H1 (cell line): ENCODE data around the gene TNIK.

Experiments used
- ASH2L ChIP-seq: fragments of 200-600, 300-600 bp; sonication (generic); IDR thresholded peaks from one replicate; pipeline ENCODE4 v1.7.1; 2017; ENCODE audit warnings: low read length
- CBX8 ChIP-seq: fragments of 300-800, 300-1000 bp; sonication (generic); IDR thresholded peaks from 2 replicates; pipeline ENCODE4 v1.7.1; 2016; ENCODE audit warnings: low read depth, low read length, borderline replicate concordance
- EZH2 ChIP-seq: fragments of 200-600 bp; sonication (generic); IDR thresholded peaks from 2 replicates; pipeline ENCODE4 v1.7.1; 2012; ENCODE audit warnings: low read depth, mild to moderate bottlenecking, moderate library complexity, low read length, inconsistent platforms; ENCODE audit not compliant: severe bottlenecking
- HDAC6 ChIP-seq: IDR thresholded peaks from one replicate; pipeline ENCODE4 v1.7.1; 2012; ENCODE audit warnings: low read depth, mild to moderate bottlenecking, inconsistent platforms, low read length, moderate library complexity
- RNF2 ChIP-seq: fragments of 200-900, 300-1000 bp; sonication (generic); IDR thresholded peaks from 2 replicates; pipeline ENCODE4 v1.7.1; 2016; ENCODE audit warnings: borderline replicate concordance, low read depth, mild to moderate bottlenecking, antibody characterized with exemption, low read length; ENCODE audit not compliant: poor library complexity, severe bottlenecking; ENCODE audit errors: missing control alignments
- SP1 ChIP-seq: IDR thresholded peaks from 2 replicates; pipeline ENCODE4 v1.6.1; 2011; ENCODE audit warnings: low read depth, low read length
- TEAD4 ChIP-seq: IDR thresholded peaks from 2 replicates; pipeline ENCODE4 v1.6.1; 2012; ENCODE audit warnings: low read depth, low read length, inconsistent platforms, mixed read lengths
- TF ChIP-seq, protein P1 (sequence below), 3 experiments: IDR thresholded peaks; 1 replicate in 2 of 3; 2 replicates in 1 of 3; pipeline versions ENCODE4 v1.5.1 to v1.6.1; 2011; ENCODE audit warnings: low read length in 3 of 3, mild to moderate bottlenecking in 3 of 3, inconsistent platforms in 2 of 3, low read depth in 1 of 3, moderate library complexity in 1 of 3; ENCODE audit not compliant: insufficient read depth in 1 of 3; ENCODE audit errors: control extremely low read depth in 1 of 3
- TF ChIP-seq, protein P2 (sequence below): IDR thresholded peaks from 2 replicates; pipeline ENCODE4 v1.6.1; 2012; ENCODE audit warnings: inconsistent platforms

DNA sequence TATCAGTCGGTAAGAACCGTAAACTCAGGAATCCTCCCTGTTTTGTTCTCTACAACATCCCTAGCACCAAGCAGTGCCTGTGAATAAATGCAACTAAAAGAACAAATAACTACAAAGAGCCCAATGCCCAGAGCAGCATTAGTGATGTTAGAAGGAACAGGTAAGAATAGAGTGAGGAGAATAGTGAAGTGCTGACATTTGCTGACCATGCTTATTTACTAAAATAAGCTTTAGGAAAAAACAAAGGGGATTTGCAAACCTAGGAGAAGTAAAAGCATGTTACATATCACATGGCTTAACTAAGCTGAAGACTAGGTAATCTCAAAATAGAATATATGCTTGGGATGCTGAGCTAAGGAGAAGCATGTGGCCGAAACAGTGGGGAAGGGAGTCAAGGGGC is 247.6 kb downstream of the TNIK start:
- TF ChIP-seq CBX8, result no peak
- TF ChIP-seq, protein P1, sequence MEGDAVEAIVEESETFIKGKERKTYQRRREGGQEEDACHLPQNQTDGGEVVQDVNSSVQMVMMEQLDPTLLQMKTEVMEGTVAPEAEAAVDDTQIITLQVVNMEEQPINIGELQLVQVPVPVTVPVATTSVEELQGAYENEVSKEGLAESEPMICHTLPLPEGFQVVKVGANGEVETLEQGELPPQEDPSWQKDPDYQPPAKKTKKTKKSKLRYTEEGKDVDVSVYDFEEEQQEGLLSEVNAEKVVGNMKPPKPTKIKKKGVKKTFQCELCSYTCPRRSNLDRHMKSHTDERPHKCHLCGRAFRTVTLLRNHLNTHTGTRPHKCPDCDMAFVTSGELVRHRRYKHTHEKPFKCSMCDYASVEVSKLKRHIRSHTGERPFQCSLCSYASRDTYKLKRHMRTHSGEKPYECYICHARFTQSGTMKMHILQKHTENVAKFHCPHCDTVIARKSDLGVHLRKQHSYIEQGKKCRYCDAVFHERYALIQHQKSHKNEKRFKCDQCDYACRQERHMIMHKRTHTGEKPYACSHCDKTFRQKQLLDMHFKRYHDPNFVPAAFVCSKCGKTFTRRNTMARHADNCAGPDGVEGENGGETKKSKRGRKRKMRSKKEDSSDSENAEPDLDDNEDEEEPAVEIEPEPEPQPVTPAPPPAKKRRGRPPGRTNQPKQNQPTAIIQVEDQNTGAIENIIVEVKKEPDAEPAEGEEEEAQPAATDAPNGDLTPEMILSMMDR (IDR thresholded peaks at IDR 0.05; ENCODE audit: control extremely low read depth in 1 of 3, insufficient read depth in 1 of 3, low read depth in 1 of 3, low read length in 3 of 3), result no peak
- TF ChIP-seq ASH2L, result no peak
- no peak for TF ChIP-seq HDAC6
- no peak for TF ChIP-seq EZH2
- no peak for TF ChIP-seq RNF2
- TF ChIP-seq TEAD4, result no peak
- TF ChIP-seq SP1, result no peak
- TF ChIP-seq, protein P2, sequence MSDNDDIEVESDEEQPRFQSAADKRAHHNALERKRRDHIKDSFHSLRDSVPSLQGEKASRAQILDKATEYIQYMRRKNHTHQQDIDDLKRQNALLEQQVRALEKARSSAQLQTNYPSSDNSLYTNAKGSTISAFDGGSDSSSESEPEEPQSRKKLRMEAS, result no peak
